HG03354 (cell line): ENCODE results near the gene SEC14L1.

Experiments used
- ATAC-seq: cut with Tn5 transposase; IDR thresholded peaks from one replicate; pipeline ENCODE4 v1.9.1; 2021; ENCODE audit warnings: mild to moderate bottlenecking; ENCODE audit not compliant: unreplicated experiment, poor library complexity, severe bottlenecking

The SEC14L1 gene

GRCh38 chr17:77210331-77210730 is 69.6 kb downstream of the SEC14L1 start:
- no peak for ATAC-seq

DNA sequence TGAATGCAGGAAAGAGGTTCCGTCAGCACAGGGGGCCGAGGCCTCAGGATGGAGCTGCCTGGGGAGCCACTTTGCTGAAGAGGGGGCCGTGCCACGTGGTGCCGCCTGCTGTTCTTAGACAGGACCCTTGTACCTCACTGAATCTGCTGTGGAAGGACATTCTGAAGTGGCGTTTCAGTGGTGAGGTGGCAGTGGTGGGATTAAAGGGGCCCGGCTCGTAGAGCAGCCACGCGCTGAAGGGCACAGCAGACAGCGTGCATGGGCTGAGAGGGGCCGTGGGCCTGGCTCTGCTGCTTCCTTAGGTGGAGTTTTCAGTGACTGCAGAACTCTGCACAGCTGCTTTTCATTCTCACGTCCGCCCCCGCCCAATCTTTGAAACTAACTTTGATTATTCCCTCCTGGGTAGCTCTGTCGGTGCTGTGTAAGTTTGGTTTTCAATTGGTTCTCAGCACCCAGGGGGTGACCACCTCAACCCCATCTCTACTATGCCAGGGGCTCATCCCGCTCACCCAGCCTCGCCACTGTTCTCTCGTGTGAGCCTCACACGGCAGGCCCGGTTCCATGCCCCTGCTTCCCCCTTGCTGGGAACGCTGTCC is 70.3 kb downstream of the SEC14L1 start:
- no peak for ATAC-seq

DNA sequence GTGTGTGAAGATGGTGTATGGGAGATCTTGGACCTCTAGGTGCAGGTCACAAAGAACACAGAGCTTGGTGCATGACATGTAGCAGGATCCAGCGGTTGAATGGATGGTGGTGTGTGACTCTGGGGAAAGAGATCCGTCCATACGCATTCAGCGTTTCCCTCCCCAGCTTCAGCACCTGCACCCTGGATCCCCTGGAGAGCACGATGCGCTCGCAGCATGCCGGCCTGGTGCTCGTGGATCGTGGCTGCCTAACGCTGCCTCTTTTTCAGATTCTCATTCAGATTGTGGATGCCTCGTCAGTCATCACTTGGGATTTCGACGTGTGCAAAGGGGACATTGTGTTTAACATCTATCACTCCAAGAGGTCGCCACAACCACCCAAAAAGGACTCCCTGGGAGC is 70.9 kb downstream of the SEC14L1 start:
- no peak for ATAC-seq

GRCh38 chr17:77212081-77212832 is 71.5 kb downstream of the SEC14L1 start:
- ATAC-seq, result peak; percentile 79

DNA sequence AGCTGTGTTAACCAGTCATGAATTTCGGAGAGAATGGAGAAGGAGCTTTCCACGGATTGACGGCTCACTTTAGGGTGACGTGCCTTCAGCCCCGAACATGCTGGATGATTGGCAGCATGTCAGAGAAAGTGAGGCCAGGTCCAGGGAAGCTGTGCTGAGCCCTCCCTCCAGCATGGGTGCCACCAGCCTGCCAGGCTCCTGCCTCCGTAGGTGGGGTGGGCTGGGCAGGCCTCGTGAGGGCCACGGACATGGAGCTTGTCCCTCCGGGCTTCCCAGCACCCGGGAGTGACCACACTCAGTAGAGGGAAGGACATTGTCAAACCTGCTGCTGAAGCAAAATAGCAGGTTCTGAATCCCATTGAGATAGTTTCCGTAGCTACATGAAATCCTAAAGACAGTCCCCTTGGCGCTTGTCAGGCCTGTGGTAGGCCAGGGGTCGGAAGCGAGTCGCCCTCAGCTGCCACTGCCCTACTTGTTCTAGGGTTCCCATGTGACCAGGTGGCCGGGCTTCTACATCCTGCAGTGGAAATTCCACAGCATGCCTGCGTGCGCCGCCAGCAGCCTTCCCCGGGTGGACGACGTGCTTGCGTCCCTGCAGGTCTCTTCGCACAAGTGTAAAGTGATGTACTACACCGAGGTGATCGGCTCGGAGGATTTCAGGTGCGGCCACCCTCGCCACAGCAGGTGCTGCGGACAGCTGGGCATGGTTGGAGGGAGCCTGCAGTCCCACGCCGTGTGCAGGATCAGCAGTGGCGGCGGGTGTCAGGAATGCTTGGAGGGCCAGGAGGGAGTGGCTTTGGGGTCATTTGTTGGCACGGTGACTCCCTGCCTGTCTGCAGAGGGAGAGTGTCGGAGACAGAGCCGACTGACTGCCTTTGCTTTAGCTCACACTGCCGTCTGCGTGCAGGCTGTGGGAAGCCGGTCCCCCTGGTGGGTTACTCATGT is 72.3 kb downstream of the SEC14L1 start:
- ATAC-seq, result no peak

GRCh38 chr17:77213778-77214132 is 73.0 kb downstream of the SEC14L1 start:
- ATAC-seq, result no peak

DNA sequence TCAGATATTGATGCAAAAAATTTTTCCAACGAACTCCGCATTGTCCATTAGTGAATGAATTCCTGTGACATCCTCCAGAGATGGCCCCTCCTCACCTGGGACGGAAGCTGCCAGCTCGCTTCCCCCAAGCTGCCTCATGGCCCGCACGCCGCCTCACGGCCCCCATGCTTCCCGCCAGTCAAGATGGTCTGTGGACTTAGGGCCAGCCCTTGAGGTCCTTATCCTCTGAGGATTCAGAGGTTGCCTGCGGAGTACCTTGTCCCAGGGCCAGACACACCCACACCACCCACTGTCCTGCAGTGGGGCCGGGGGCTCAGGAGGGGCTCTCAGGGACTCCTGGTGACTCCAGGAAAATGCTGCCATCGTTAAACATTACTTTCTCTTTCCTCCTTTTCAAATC is 73.6 kb downstream of the SEC14L1 start:
- ATAC-seq, result no peak

- no peak for ATAC-seq
Measured at GRCh38 chr17:77214743-77215142, 74.0 kb downstream of the SEC14L1 start.

GRCh38 chr17:77215281-77215680 is 74.5 kb downstream of the SEC14L1 start:
- no peak for ATAC-seq

DNA sequence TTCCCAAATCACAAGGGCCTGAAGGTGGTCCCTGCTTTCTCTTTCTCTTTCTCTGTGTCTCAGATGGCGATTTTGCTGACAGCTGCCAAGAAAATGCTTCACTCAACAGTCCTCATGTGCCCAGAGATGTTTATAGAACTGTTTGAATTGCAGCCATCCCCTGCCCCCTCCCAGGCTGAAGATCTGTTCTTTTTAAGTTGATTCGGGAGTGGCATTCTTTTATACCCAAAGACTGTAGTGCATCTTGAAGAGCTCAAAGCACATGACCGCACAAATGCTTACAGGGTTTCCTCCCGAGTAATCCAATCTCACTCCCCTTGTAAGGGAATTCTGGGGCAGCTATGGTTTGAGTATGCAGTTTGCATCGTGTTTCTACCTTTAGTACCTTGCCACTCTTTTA is 75.7 kb downstream of the SEC14L1 start:
- ATAC-seq, result no peak

DNA sequence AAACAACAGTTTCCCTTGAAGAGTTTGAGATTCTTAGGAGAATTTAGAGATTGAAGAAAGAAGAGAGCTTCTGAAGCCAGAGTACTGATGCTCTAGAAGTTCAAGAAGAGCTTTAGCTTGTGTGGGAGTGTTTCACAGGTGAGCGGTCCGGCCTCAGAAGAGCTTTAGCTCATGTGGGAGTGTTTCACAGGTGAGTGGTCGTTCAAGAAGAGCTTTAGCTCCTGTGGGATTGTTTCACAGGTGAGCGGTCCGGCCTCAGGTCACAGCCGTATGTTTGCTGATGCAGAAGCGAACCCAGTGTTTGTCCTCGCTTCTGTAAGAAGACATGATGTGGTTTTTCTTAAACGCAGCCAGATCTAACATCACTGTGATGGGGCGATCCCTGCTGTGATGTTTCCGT is 76.4 kb downstream of the SEC14L1 start:
- no peak for ATAC-seq

- no peak for ATAC-seq
Measured at GRCh38 chr17:77217566-77217965, 76.8 kb downstream of the SEC14L1 start.

DNA sequence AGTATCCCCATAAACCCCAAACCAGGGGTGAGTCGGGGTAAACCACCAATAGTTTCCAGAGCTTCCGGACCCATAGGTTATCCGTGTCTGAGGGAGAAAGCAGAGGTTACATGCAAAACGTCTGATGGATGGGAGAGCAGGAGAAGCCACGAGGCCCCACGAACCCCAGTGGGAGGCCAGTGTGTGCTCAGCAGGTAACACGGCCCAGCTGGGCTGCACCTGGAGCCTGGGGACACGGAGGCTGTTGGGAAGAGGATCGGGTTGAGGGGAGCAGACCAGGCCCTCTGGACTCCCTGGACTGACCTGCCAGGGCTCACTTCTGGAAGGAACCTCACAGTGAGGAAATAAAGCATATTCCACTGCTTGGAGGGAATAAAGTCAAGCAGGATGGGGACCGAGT is 78.1 kb downstream of the SEC14L1 start:
- no peak for ATAC-seq

- ATAC-seq, result no peak
Measured at GRCh38 chr17:77222356-77222755, 81.6 kb downstream of the SEC14L1 start.

GRCh38 chr17:77223642-77224420 is 83.1 kb downstream of the SEC14L1 start:
- no peak for ATAC-seq

- no peak for ATAC-seq
Measured at GRCh38 chr17:77225265-77225664, 84.5 kb downstream of the SEC14L1 start.

- ATAC-seq, result no peak
Measured at GRCh38 chr17:77227461-77228240, 86.9 kb downstream of the SEC14L1 start.

DNA sequence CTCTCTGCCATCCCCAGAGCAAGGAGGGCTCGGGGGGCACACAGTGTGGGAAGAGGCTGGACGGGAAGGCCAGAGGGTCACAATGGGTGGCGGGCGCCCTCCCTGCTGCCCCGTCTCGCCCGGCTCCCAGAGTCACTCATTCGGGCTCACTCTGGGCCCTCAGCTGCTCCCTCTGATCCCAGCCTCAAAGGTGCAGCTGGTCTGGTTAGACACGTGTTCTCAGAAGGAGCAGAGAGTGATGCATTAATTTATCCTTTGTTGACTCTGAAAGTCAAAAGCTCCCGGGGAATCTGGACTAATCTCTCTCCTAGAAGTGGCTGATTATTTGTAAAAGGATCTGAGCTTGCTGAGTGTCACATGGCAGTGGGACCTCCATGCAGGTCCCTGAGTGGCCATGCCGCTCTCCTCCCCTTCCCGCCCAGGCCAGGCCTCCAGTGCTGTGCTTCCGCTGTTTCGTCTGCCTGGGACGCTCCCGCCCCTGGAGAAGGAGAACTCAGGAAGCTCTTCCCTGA is 87.5 kb downstream of the SEC14L1 start:
- ATAC-seq, result no peak

- ATAC-seq, result no peak
Measured at GRCh38 chr17:77228816-77229215, 88.0 kb downstream of the SEC14L1 start.
